Measurements from ENCODE around the gene UBE3A.

Gene UBE3A

GRCh38 chr15:25441111-25441510 is 2.3 kb upstream of the UBE3A start:
- no peaks in the 10 kb centered on the region for H3K27me3 ChIP-seq (ENCODE audit: control insufficient read depth, insufficient read depth, low read length, poor library complexity, severe bottlenecking)
- no peak overlapping the region for H3K27ac ChIP-seq (ENCODE audit: insufficient read depth, low read depth, low read length, poor library complexity, severe bottlenecking)
- H3K36me3 ChIP-seq (ENCODE audit: control insufficient read depth, insufficient read depth, low read length), result no peaks in the 10 kb centered on the region
- no peaks in the 10 kb centered on the region for H3K4me1 ChIP-seq (ENCODE audit: control insufficient read depth, insufficient read depth, low read length)
- no peak overlapping the region for H3K4me3 ChIP-seq (ENCODE audit: insufficient read depth, low read depth, low read length)
- H3K9me3 ChIP-seq (ENCODE audit: control insufficient read depth, low read length), result no peaks in the 10 kb centered on the region

- Histone ChIP-seq H3K36me3 (ENCODE audit: control insufficient read depth, insufficient read depth, low read length) (no peaks in the 10 kb centered on the region), H3K9me3 (ENCODE audit: control insufficient read depth, low read length) (no peaks in the 10 kb centered on the region), H3K4me3 (ENCODE audit: insufficient read depth, low read depth, low read length) (peak overlapping the region; percentile 83), H3K27ac (ENCODE audit: insufficient read depth, low read depth, low read length, poor library complexity, severe bottlenecking) (peak overlapping the region; percentile 85), H3K4me1 (ENCODE audit: control insufficient read depth, insufficient read depth, low read length) (no peaks in the 10 kb centered on the region), H3K27me3 (ENCODE audit: control insufficient read depth, insufficient read depth, low read length, poor library complexity, severe bottlenecking) (no peaks in the 10 kb centered on the region)
- 13 to 15% methylated on average over 14 of the region's 14 CpGs for WGBS, 2 experiments
Measured at GRCh38 chr15:25439369-25439836, 579 bp upstream of the UBE3A start.

- Histone ChIP-seq H3K4me1 (ENCODE audit: control insufficient read depth, insufficient read depth, low read length) (no peaks in the 10 kb centered on the region), H3K9me3 (ENCODE audit: control insufficient read depth, low read length) (no peaks in the 10 kb centered on the region), H3K27me3 (ENCODE audit: control insufficient read depth, insufficient read depth, low read length, poor library complexity, severe bottlenecking) (no peaks in the 10 kb centered on the region), H3K27ac (ENCODE audit: insufficient read depth, low read depth, low read length, poor library complexity, severe bottlenecking) (peak overlapping the region; percentile 94), H3K4me3 (ENCODE audit: insufficient read depth, low read depth, low read length) (peak overlapping the region; percentile 83), H3K36me3 (ENCODE audit: control insufficient read depth, insufficient read depth, low read length) (no peaks in the 10 kb centered on the region)
- WGBS, 2 experiments, result 0% methylated on average over 67 of the region's 67 CpGs
Measured at GRCh38 chr15:25437777-25438600, 835 bp downstream of the UBE3A start.

GRCh38 chr15:25436707-25437106 is 2.1 kb downstream of the UBE3A start:
- H3K4me1 ChIP-seq (ENCODE audit: control insufficient read depth, insufficient read depth, low read length), result no peaks in the 10 kb centered on the region
- peak overlapping the region; percentile 83 for H3K4me3 ChIP-seq (ENCODE audit: insufficient read depth, low read depth, low read length)
- no peaks in the 10 kb centered on the region for H3K27me3 ChIP-seq (ENCODE audit: control insufficient read depth, insufficient read depth, low read length, poor library complexity, severe bottlenecking)
- H3K9me3 ChIP-seq (ENCODE audit: control insufficient read depth, low read length), result no peaks in the 10 kb centered on the region
- no peaks in the 10 kb centered on the region for H3K36me3 ChIP-seq (ENCODE audit: control insufficient read depth, insufficient read depth, low read length)
- H3K27ac ChIP-seq (ENCODE audit: insufficient read depth, low read depth, low read length, poor library complexity, severe bottlenecking), result no peak overlapping the region

- no peaks in the 10 kb centered on the region for H3K9me3 ChIP-seq (ENCODE audit: control insufficient read depth, low read length)
- H3K4me1 ChIP-seq (ENCODE audit: control insufficient read depth, insufficient read depth, low read length), result no peaks in the 10 kb centered on the region
- no peak overlapping the region for H3K4me3 ChIP-seq (ENCODE audit: insufficient read depth, low read depth, low read length)
- no peak overlapping the region for H3K27ac ChIP-seq (ENCODE audit: insufficient read depth, low read depth, low read length, poor library complexity, severe bottlenecking)
- no peaks in the 10 kb centered on the region for H3K36me3 ChIP-seq (ENCODE audit: control insufficient read depth, insufficient read depth, low read length)
- WGBS, 2 experiments, result 92 to 93% methylated on average over 3 to 5 of the region's 5 CpGs
- H3K27me3 ChIP-seq (ENCODE audit: control insufficient read depth, insufficient read depth, low read length, poor library complexity, severe bottlenecking), result no peaks in the 10 kb centered on the region
Measured at GRCh38 chr15:25435474-25436243, 3.2 kb downstream of the UBE3A start.

- Histone ChIP-seq H3K9me3 (ENCODE audit: control insufficient read depth, low read length) (no peaks in the 10 kb centered on the region), H3K4me3 (ENCODE audit: insufficient read depth, low read depth, low read length) (no peak overlapping the region), H3K36me3 (ENCODE audit: control insufficient read depth, insufficient read depth, low read length) (no peaks in the 10 kb centered on the region), H3K27ac (ENCODE audit: insufficient read depth, low read depth, low read length, poor library complexity, severe bottlenecking) (no peak overlapping the region), H3K27me3 (ENCODE audit: control insufficient read depth, insufficient read depth, low read length, poor library complexity, severe bottlenecking) (no peaks in the 10 kb centered on the region), H3K4me1 (ENCODE audit: control insufficient read depth, insufficient read depth, low read length) (no peaks in the 10 kb centered on the region)
- 84 to 85% methylated on average over 20 of the region's 20 CpGs for WGBS, 2 experiments
Measured at GRCh38 chr15:25433118-25433865, 5.5 kb downstream of the UBE3A start.

GRCh38 chr15:25431836-25432561 is 6.8 kb downstream of the UBE3A start:
- H3K27me3 ChIP-seq (ENCODE audit: control insufficient read depth, insufficient read depth, low read length, poor library complexity, severe bottlenecking), result no peaks in the 10 kb centered on the region
- H3K4me3 ChIP-seq (ENCODE audit: insufficient read depth, low read depth, low read length), result no peak overlapping the region
- WGBS, 2 experiments, result 98 to 99% methylated on average over 2 of the region's 3 CpGs
- no peaks in the 10 kb centered on the region for H3K36me3 ChIP-seq (ENCODE audit: control insufficient read depth, insufficient read depth, low read length)
- no peaks in the 10 kb centered on the region for H3K4me1 ChIP-seq (ENCODE audit: control insufficient read depth, insufficient read depth, low read length)
- H3K9me3 ChIP-seq (ENCODE audit: control insufficient read depth, low read length), result no peaks in the 10 kb centered on the region
- H3K27ac ChIP-seq (ENCODE audit: insufficient read depth, low read depth, low read length, poor library complexity, severe bottlenecking), result no peak overlapping the region

- Histone ChIP-seq H3K27ac (ENCODE audit: insufficient read depth, low read depth, low read length, poor library complexity, severe bottlenecking) (no peak overlapping the region), H3K27me3 (ENCODE audit: control insufficient read depth, insufficient read depth, low read length, poor library complexity, severe bottlenecking) (no peaks in the 10 kb centered on the region), H3K9me3 (ENCODE audit: control insufficient read depth, low read length) (no peaks in the 10 kb centered on the region), H3K4me1 (ENCODE audit: control insufficient read depth, insufficient read depth, low read length) (no peaks in the 10 kb centered on the region), H3K4me3 (ENCODE audit: insufficient read depth, low read depth, low read length) (no peak overlapping the region), H3K36me3 (ENCODE audit: control insufficient read depth, insufficient read depth, low read length) (no peaks in the 10 kb centered on the region)
- 94 to 100% methylated on average over 1 to 2 of the region's 2 CpGs for WGBS, 2 experiments
Measured at GRCh38 chr15:25427861-25428260, 11.0 kb downstream of the UBE3A start.

GRCh38 chr15:25426896-25427610 is 11.8 kb downstream of the UBE3A start:
- WGBS, 2 experiments, result 67 to 90% methylated on average over 1 to 2 of the region's 3 CpGs
- Histone ChIP-seq H3K27ac (ENCODE audit: insufficient read depth, low read depth, low read length, poor library complexity, severe bottlenecking) (no peak overlapping the region), H3K9me3 (ENCODE audit: control insufficient read depth, low read length) (no peaks in the 10 kb centered on the region), H3K36me3 (ENCODE audit: control insufficient read depth, insufficient read depth, low read length) (no peaks in the 10 kb centered on the region), H3K4me1 (ENCODE audit: control insufficient read depth, insufficient read depth, low read length) (no peaks in the 10 kb centered on the region), H3K4me3 (ENCODE audit: insufficient read depth, low read depth, low read length) (no peak overlapping the region), H3K27me3 (ENCODE audit: control insufficient read depth, insufficient read depth, low read length, poor library complexity, severe bottlenecking) (no peaks in the 10 kb centered on the region)
